HCT116 (cell line): ENCODE measurements around the gene PRPF19. TPM values are rescaled to one million over a fixed set of nuclear protein-coding genes. Genes with fewer than 3 reads are reported as not detected.

Source experiments
- ATAC-seq: fragments of 200-7000 bp; cut with Tn5 transposase; 2 replicates; pipeline ENCODE4 v1.9.1; 2020; ENCODE audit warnings: mild to moderate bottlenecking, moderate library complexity
- BruUV-seq: library from RNA; stranded (reverse); fragments of 400-500 nt; replicated peaks from 2 replicates; lab custom pipeline; 2021; lab: Mats Ljungman, UMichigan
- CTCF ChIA-PET: fragments of 300-600 bp; sonication (Branson Sonifier 250); formaldehyde crosslinking; loops from one replicate; lab custom pipeline; 2021; ENCODE audit warnings: antibody characterized with exemption; lab: Charles Lee
- POLR2A ChIA-PET: fragments of 300-600, 350-600 bp; sonication (Branson Sonifier 250); formaldehyde crosslinking; loops from one replicate; lab custom pipeline; 2021; ENCODE audit warnings: antibody characterized with exemption; lab: Charles Lee
- RAD21 ChIA-PET, 2 experiments: fragments of 300-600 bp; sonication (Branson Sonifier 250); formaldehyde crosslinking; loops; one replicate each; lab custom pipeline; 2023; ENCODE audit warnings: low total read pairs in 2 of 2; ENCODE audit not compliant: uncharacterized antibody in 2 of 2, unreplicated experiment in 2 of 2, low non-redundant PET in 1 of 2; lab: Charles Lee
- DNase-seq: peaks from one replicate; pipeline ENCODE4 v3.0.0-alpha.2; 2010; ENCODE audit warnings: low read depth, low spot score
- H2AFZ ChIP-seq: fragments of 200-600 bp; shearing (Covaris generic), sonication (generic); 2 replicates; pipeline ENCODE4 v1.6.1; 2017; ENCODE audit warnings: low read depth, mixed run types, mixed read lengths, antibody characterized with exemption, low read length; ENCODE audit not compliant: poor library complexity, severe bottlenecking
- H3K27ac ChIP-seq: 2 replicates; pipeline ENCODE4 v1.5.1; 2012; ENCODE audit warnings: low read depth, low read length
- H3K27me3 ChIP-seq: fragments of 200-600 bp; sonication (generic); 2 replicates; pipeline ENCODE4 v1.6.1; 2016; ENCODE audit warnings: mixed run types, low read length, mixed read lengths; ENCODE audit not compliant: insufficient read depth
- H3K36me3 ChIP-seq, 2 experiments: fragments of 200-500 bp in 1 of 2; fragments of 200-600 bp in 1 of 2; sonication (Bioruptor generic) in 1 of 2; sonication (generic) in 1 of 2; 2 replicates each; pipeline versions ENCODE4 v1.5.1 to v1.6.1; 2014 to 2016; ENCODE audit warnings: low read length in 2 of 2, inconsistent platforms in 1 of 2, mixed read lengths in 1 of 2, mixed run types in 1 of 2; ENCODE audit not compliant: insufficient read depth in 2 of 2, control insufficient read depth in 1 of 2
- H3K4me1 ChIP-seq, 2 experiments: fragments of 200-600 bp in 1 of 2; sonication (generic) in 1 of 2; 2 replicates each; pipeline versions ENCODE4 v1.5.1 to v1.6.1; 2012 to 2017; ENCODE audit warnings: low read length in 2 of 2, inconsistent platforms in 1 of 2, mild to moderate bottlenecking in 1 of 2, mixed read lengths in 1 of 2, mixed run types in 1 of 2, moderate library complexity in 1 of 2; ENCODE audit not compliant: insufficient read depth in 2 of 2, control insufficient read depth in 1 of 2
- H3K4me2 ChIP-seq: fragments of 200-600 bp; sonication (generic); 2 replicates; pipeline ENCODE4 v1.6.1; 2017; ENCODE audit warnings: mixed run types, low read length, mixed read lengths
- H3K4me3 ChIP-seq, 2 experiments: fragments of 200-600 bp in 1 of 2; sonication (generic) in 1 of 2; replicated peaks in 1 of 2; 2 replicates each; pipeline ENCODE4 v1.5.1; 2011 to 2016; ENCODE audit warnings: low read length in 2 of 2, control low read depth in 1 of 2, low read depth in 1 of 2, mild to moderate bottlenecking in 1 of 2, mixed read lengths in 1 of 2, mixed run types in 1 of 2
- H3K79me2 ChIP-seq: fragments of 200-600 bp; sonication (generic); 2 replicates; pipeline ENCODE4 v1.6.1; 2017; ENCODE audit warnings: mild to moderate bottlenecking, mixed run types, low read length, moderate library complexity, mixed read lengths; ENCODE audit not compliant: insufficient read depth
- H3K9ac ChIP-seq: fragments of 200-600 bp; sonication (generic); 2 replicates; pipeline ENCODE4 v1.6.1; 2016; ENCODE audit warnings: low read length, mixed read lengths
- H3K9me2 ChIP-seq: fragments of 200-600 bp; sonication (generic), shearing (Covaris generic); 2 replicates; pipeline ENCODE4 v1.6.1; 2017; ENCODE audit warnings: mixed run types, mild to moderate bottlenecking, moderate library complexity; ENCODE audit not compliant: insufficient read depth
- H3K9me3 ChIP-seq, 2 experiments: fragments of 200-500 bp in 1 of 2; fragments of 200-600 bp in 1 of 2; sonication (Bioruptor generic) in 1 of 2; sonication (generic) in 1 of 2; 2 replicates each; pipeline ENCODE4 v1.6.1; 2014 to 2017; ENCODE audit warnings: low read length in 2 of 2, mixed read lengths in 2 of 2, inconsistent platforms in 1 of 2, low read depth in 1 of 2, mild to moderate bottlenecking in 1 of 2, mixed run types in 1 of 2, moderate library complexity in 1 of 2; ENCODE audit not compliant: control insufficient read depth in 1 of 2, insufficient read depth in 1 of 2
- H4K20me1 ChIP-seq: fragments of 200-600 bp; sonication (generic), shearing (Covaris generic); 2 replicates; pipeline ENCODE4 v1.6.1; 2017; ENCODE audit warnings: mixed run types, mild to moderate bottlenecking, moderate library complexity; ENCODE audit not compliant: insufficient read depth
- CTCF ChIP-seq, 3 experiments: fragments of 200-600 bp in 1 of 3; sonication (generic) in 1 of 3; IDR thresholded peaks in 2 of 3; conservative IDR thresholded peaks in 1 of 3; 2 replicates each; pipeline ENCODE4 v1.5.1; 2012 to 2017; ENCODE audit warnings: low read depth in 2 of 3, low read length in 2 of 3, antibody characterized with exemption in 1 of 3, borderline replicate concordance in 1 of 3, control low read depth in 1 of 3, mild to moderate bottlenecking in 1 of 3, mixed read lengths in 1 of 3, mixed run types in 1 of 3, moderate library complexity in 1 of 3; ENCODE audit not compliant: insufficient read depth in 1 of 3
- ELF1 ChIP-seq: IDR thresholded peaks from 2 replicates; pipeline ENCODE4 v1.6.1; 2012; ENCODE audit warnings: low read depth, borderline replicate concordance
- EZH2phosphoT487 ChIP-seq: fragments of 200-600 bp; IDR thresholded peaks from 2 replicates; pipeline ENCODE4 v1.6.1; 2018; ENCODE audit warnings: antibody characterized with exemption, borderline replicate concordance
- JUND ChIP-seq: IDR thresholded peaks from 2 replicates; pipeline ENCODE4 v1.6.1; 2012
- MAX ChIP-seq: IDR thresholded peaks from 2 replicates; pipeline ENCODE4 v1.6.1; 2012
- POLR2A ChIP-seq: IDR thresholded peaks from 2 replicates; pipeline ENCODE4 v1.7.0; 2011; ENCODE audit warnings: borderline replicate concordance; ENCODE audit not compliant: insufficient read depth, insufficient read length; ENCODE audit errors: extremely low read depth
- POLR2AphosphoS5 ChIP-seq: IDR thresholded peaks from 2 replicates; pipeline ENCODE4 v1.6.1; 2011; ENCODE audit warnings: mild to moderate bottlenecking, low read depth, low read length, moderate library complexity
- SP1 ChIP-seq: IDR thresholded peaks from 2 replicates; pipeline ENCODE4 v1.6.1; 2012; ENCODE audit warnings: low read depth
- ZBTB33 ChIP-seq: IDR thresholded peaks from 2 replicates; pipeline ENCODE4 v1.6.1; 2011; ENCODE audit warnings: mild to moderate bottlenecking, low read length, moderate library complexity; ENCODE audit not compliant: insufficient replicate concordance; ENCODE audit errors: extremely low read depth
- intact Hi-C: fragments of 100-400 bp; cut with micrococcal nuclease; formaldehyde crosslinking; loops from 2 replicates; pipeline ENCODE4 v1.10.0; 2022
- total RNA-seq: library from RNA; stranded (reverse); gene quantifications from one replicate; pipeline ENCODE4 v1.2.1, GENCODE V29; 2021; ENCODE audit not compliant: unreplicated experiment

Gene PRPF19
- total RNA-seq, 1 experiment from 2014 or later, result 156 TPM

GRCh38 chr11:60934790-60935605 is 28.6 kb upstream of the PRPF19 start:
- CTCF ChIA-PET, result no interaction called here
- DNase-seq, result no peak
- Histone ChIP-seq H3K9me3 (no peaks in the 10 kb centered on the region), H3K27ac (no peak overlapping the region), H3K4me3 (no peak overlapping the region), H3K27me3 (no peaks in the 10 kb centered on the region), H3K9me2 (no peaks in the 10 kb centered on the region), H3K4me2 (no peak overlapping the region), H4K20me1 (no peaks in the 10 kb centered on the region), H2AFZ (no peak overlapping the region), H3K9ac (no peak overlapping the region), H3K79me2 (no peaks in the 10 kb centered on the region)
- RAD21 ChIA-PET, result no interaction called here
- intact Hi-C loops, result no loop called here
- POLR2A ChIA-PET, result no interaction called here
- TF ChIP-seq ELF1 (no peak), POLR2AphosphoS5 (no peak), MAX (no peak), POLR2A (no peak), EZH2phosphoT487 (no peak), CTCF (IDR thresholded peaks at IDR 0.05 in 2 of 3, conservative IDR thresholded peaks at IDR 0.05 in 1 of 3; ENCODE audit: borderline replicate concordance in 1 of 3, insufficient read depth in 1 of 3, low read depth in 2 of 3, low read length in 2 of 3) (no peak), SP1 (no peak), ZBTB33 (no peak), JUND (no peak)
- TF ChIP-seq, all 23 proteins: peak for 0
- Histone ChIP-seq H3K4me1 (no peaks in the 10 kb centered on the region), H3K36me3 (peaks cover 8 to 11% of the 10 kb centered on the region in 2 experiments; a peak in 3 of 4 replicates)
- BruUV-seq, result no TSS peak
- no peak for ATAC-seq
